T-cell (primary cell): ENCODE measurements around the gene RRP1B. TPM values are rescaled to one million over a fixed set of nuclear protein-coding genes. Genes with fewer than 3 reads are reported as not detected.

Experiments
- ATAC-seq, 4 experiments: fragments of 200-7000 bp in 3 of 4; fragments of 150-1000 bp in 1 of 4; cut with Tn5 transposase; replicated peaks in 1 of 4; 1 replicate in 3 of 4; 2 replicates in 1 of 4; pipeline ENCODE4 v1.10.0; 2021; ENCODE audit warnings: moderate library complexity in 3 of 4, mild to moderate bottlenecking in 2 of 4, moderate number of reproducible peaks in 1 of 4
- CTCF ChIA-PET, 2 donors: fragments of 300-600 bp; sonication (Branson Sonifier 250); formaldehyde crosslinking; loops; one replicate each; lab custom pipeline; 2022; ENCODE audit warnings: antibody characterized with exemption in 2 of 2; lab: Charles Lee
- POLR2A ChIA-PET, 2 donors: fragments of 300-600 bp; sonication (Branson Sonifier 250); formaldehyde crosslinking; loops; one replicate each; lab custom pipeline; 2022; ENCODE audit warnings: antibody characterized with exemption in 2 of 2; lab: Charles Lee
- DNase-seq, 35 experiments: peaks; one replicate each; pipeline versions ENCODE4 v3.0.0 to v3.0.0-alpha.2; 2013 to 2023
- H3K27ac ChIP-seq: one replicate; pipeline ENCODE4 v1.5.1; 2013; ENCODE audit warnings: low read length
- H3K27me3 ChIP-seq, 2 experiments: replicated peaks in 1 of 2; 1 replicate in 1 of 2; 2 replicates in 1 of 2; pipeline versions ENCODE4 v1.6.1 to v1.7.0; 2013; ENCODE audit warnings: low read length in 1 of 2, mixed read lengths in 1 of 2; ENCODE audit not compliant: control insufficient read depth in 2 of 2, insufficient read depth in 2 of 2; ENCODE audit errors: extremely low read depth in 1 of 2
- H3K36me3 ChIP-seq, 2 donors: 1 replicate in 1 of 2; 2 replicates in 1 of 2; pipeline versions ENCODE4 v1.6.1 to v1.7.0; 2013; ENCODE audit warnings: low read length in 1 of 2; ENCODE audit not compliant: control insufficient read depth in 2 of 2, insufficient read depth in 1 of 2; ENCODE audit errors: extremely low read depth in 1 of 2
- H3K4me1 ChIP-seq, 2 experiments: 1 replicate in 1 of 2; 2 replicates in 1 of 2; pipeline versions ENCODE4 v1.6.1 to v1.7.0; 2013; ENCODE audit warnings: low read length in 2 of 2, mixed read lengths in 1 of 2; ENCODE audit not compliant: insufficient read depth in 2 of 2, control insufficient read depth in 1 of 2; ENCODE audit errors: extremely low read depth in 1 of 2
- H3K4me3 ChIP-seq, 2 donors: 1 replicate in 1 of 2; 2 replicates in 1 of 2; pipeline versions ENCODE4 v1.5.1 to v1.7.0; 2013; ENCODE audit warnings: mild to moderate bottlenecking in 2 of 2, low read length in 1 of 2, moderate library complexity in 1 of 2; ENCODE audit not compliant: control insufficient read depth in 1 of 2; ENCODE audit errors: extremely low read depth in 1 of 2
- H3K9me3 ChIP-seq: 2 replicates; pipeline ENCODE4 v1.7.0; 2013
- H3K27ac Mint-ChIP-seq, 2 donors: one replicate each; pipeline ENCODE4 v1.8.0; 2020 to 2021; ENCODE audit warnings: mild to moderate bottlenecking in 2 of 2, mixed read lengths in 2 of 2
- H3K27me3 Mint-ChIP-seq, 2 donors: one replicate each; pipeline ENCODE4 v1.8.0; 2021 to 2022; ENCODE audit warnings: mixed read lengths in 2 of 2
- H3K36me3 Mint-ChIP-seq: one replicate; pipeline ENCODE4 v1.8.0; 2021; ENCODE audit warnings: mixed read lengths
- H3K4me1 Mint-ChIP-seq, 3 donors: one replicate each; pipeline ENCODE4 v1.8.0; 2020 to 2022; ENCODE audit warnings: mixed read lengths in 3 of 3, mild to moderate bottlenecking in 1 of 3
- H3K4me3 Mint-ChIP-seq, 3 donors: one replicate each; pipeline ENCODE4 v1.8.0; 2020 to 2022; ENCODE audit warnings: mild to moderate bottlenecking in 3 of 3, mixed read lengths in 3 of 3, moderate library complexity in 3 of 3
- H3K9me3 Mint-ChIP-seq, 3 donors: one replicate each; pipeline ENCODE4 v1.8.0; 2020 to 2022; ENCODE audit warnings: mixed read lengths in 3 of 3
- WGBS: methylation state at CpG from one replicate; pipeline ENCODE4 v1.1.5; 2013; ENCODE audit warnings: missing lambda C conversion rate; ENCODE audit not compliant: insufficient coverage; 5-methylcytosine and 5-hydroxymethylcytosine counted together
- total RNA-seq, 35 experiments: library from RNA in 6 of 35; stranded (reverse) in 6 of 35; fragments of 120-200 nt in 1 of 35; gene quantifications; one replicate each; pipeline versions ENCODE4 v1.2.1 to v1.2.4 and lab custom pipeline; 2013 to 2026

Gene RRP1B
- total RNA-seq, 5 donors from 2014 or later (not counting 1 experiment from before 2014, with no cell fraction given), result 33.9 to 39.3 (median 37.8) TPM

DNA sequence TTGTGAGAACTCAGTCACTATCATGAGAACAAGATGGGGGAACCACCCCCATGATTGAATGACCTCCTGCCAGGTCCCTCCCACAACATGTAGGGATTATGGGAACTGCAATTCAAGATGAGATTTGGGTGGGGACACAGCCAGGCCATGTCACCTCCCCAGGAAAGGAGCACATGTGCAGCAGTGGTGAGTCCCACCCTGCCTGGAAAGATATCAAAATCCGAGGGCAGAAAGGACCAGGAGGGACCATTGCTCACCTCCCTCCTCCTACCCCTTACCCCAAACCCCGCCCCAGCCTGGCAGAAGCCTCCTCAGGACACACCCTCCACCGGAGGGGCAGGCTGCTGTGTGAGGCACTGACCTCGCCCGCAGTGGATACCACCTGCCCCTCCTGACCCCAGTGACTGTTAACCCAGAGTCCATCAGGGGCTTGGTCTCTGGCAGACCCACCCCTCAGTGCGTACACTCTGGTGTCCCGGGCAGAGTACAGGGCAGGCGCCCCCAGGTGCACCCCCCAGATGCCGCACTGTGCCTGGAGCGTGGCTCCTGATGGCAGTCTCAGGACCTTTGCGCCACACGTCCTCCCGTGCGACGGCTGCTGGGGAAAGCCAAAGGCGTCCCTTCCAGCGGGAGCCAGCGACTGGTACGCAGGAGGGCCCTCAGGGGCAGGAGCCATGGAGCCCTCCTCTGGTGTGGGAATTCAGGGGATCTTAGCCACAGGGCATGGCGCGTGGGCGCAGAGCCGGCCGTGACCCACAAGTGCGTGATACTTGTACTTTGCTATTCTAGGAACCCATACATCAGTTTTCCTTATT lies 80.5 kb downstream of the RRP1B start:
- Histone ChIP-seq H3K4me3 (no peak overlapping the region), H3K36me3 (peaks cover 14 to 20% of the 10 kb centered on the region in 2 donors), H3K27me3 (no peaks in the 10 kb centered on the region), H3K4me1 (peaks cover 0 to 21% of the 10 kb centered on the region in 2 experiments), H3K27ac (no peak overlapping the region), H3K9me3 (no peaks in the 10 kb centered on the region)
- Mint-ChIP-seq H3K4me3 (no peak overlapping the region), H3K9me3 (no peaks in the 10 kb centered on the region), H3K4me1 (peaks cover 2 to 17% (median 16%) of the 10 kb centered on the region in 3 donors), H3K36me3 (peaks cover 6% of the 10 kb centered on the region), H3K27ac (no peak overlapping the region), H3K27me3 (no peaks in the 10 kb centered on the region)
- WGBS, result 92% methylated on average over 12 of the region's 25 CpGs
- DNase-seq (peak in 1 of 35 experiments; percentile 36), ATAC-seq (peak in 1 of 4 experiments; percentile 13)
- CTCF ChIA-PET, result no interaction called here
- POLR2A ChIA-PET, result no interaction called here

DNA sequence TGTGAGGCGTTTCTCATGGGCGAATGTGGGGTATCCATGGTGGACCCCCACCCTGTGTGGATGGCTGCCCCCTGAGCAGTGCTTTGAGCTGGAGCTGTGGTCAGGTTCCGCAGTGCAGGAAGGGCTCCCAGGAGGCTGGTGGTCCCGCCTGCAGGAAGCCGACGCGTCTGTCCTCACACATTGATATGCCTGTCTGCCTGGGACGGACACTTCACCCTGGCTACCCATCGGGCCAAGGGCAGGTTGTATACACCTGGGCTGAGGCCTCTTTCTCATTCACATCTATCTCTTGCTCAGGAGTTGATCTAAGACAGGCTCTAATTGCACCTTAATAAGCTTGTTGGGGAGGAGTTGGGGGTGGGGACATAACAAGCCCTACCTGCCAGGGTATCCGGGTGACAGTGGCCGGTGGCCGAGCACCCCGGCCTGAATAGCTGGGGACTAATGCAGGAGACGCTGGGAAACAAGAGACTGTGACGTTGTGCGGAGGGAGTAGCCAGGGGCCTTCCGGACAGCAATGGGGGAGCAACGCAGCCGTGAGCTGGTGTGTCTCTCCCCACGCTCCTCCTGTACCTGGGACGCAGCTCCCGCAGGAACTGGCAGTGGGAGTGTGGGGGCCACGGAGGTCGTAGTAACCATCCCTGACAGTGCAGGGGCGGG lies 81.3 kb downstream of the RRP1B start:
- H3K27me3 ChIP-seq, result no peaks in the 10 kb centered on the region
- H3K9me3 ChIP-seq, result no peaks in the 10 kb centered on the region
- Mint-ChIP-seq H3K36me3 (peaks cover 10% of the 10 kb centered on the region), H3K9me3 (no peaks in the 10 kb centered on the region), H3K27ac (peak overlapping the region in 1 of 2 donors; percentile 71), H3K4me1 (peaks cover 2 to 14% (median 11%) of the 10 kb centered on the region in 3 donors), H3K4me3 (no peak overlapping the region), H3K27me3 (no peaks in the 10 kb centered on the region)
- peaks cover 0 to 13% of the 10 kb centered on the region in 2 experiments for H3K4me1 ChIP-seq
- peak in 2 of 4 experiments; percentile 31 to 32 for ATAC-seq
- no peak overlapping the region for H3K4me3 ChIP-seq
- 90% methylated on average over 19 of the region's 25 CpGs for WGBS
- no peak overlapping the region for H3K27ac ChIP-seq
- CTCF ChIA-PET, result no interaction called here
- peaks cover 14 to 22% of the 10 kb centered on the region in 2 donors for H3K36me3 ChIP-seq
- peak in 10 of 35 experiments; percentile 25 to 72 (median 36) for DNase-seq
- POLR2A ChIA-PET, result interaction anchor here (0.5 to 0.7 kb wide), 2 partner anchors 43 to 1691 kb away, joined by 3 to 5 read pairs; no protein-coding TSS in a partner anchor

DNA sequence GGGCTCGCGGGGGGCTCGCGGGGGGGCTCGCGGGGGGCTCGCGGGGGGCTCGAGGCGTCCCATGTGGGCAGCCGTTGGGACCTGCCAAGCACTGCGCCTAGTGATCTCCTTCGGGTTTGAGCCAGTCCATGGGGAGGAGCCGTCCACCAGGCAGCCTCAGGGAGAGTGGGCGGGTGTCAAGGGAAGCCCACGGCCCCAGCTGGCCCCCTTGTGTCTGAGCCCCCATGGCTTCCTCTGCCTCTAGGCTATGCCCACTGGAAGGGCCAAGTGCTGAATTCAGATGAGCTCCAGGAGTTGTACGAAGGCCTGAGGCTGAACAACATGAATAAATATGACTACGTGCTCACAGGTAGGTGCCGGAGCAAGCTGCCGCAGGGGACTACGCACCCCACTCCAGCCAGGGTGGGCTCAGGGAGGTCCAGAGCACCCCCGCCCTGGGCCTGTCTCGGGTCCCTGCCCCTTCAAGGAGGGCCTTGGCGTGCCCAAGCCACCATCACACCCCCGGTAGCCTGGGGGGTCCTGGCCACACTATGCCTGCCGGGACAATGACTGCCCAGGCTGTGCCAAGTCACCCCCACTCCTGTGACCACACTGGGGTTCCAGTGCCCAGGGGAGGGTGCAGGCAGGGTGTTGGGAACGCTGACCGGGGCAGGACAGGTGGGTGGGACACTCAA lies 82.2 kb downstream of the RRP1B start:
- peaks cover 0 to 5% of the 10 kb centered on the region in 2 experiments for H3K4me1 ChIP-seq
- Mint-ChIP-seq H3K27me3 (no peaks in the 10 kb centered on the region), H3K4me1 (peaks cover 2 to 14% (median 11%) of the 10 kb centered on the region in 3 donors), H3K27ac (no peak overlapping the region), H3K9me3 (no peaks in the 10 kb centered on the region), H3K36me3 (peaks cover 16% of the 10 kb centered on the region), H3K4me3 (no peak overlapping the region)
- DNase-seq, result no peak
- H3K9me3 ChIP-seq, result no peaks in the 10 kb centered on the region
- no peak overlapping the region for H3K27ac ChIP-seq
- no peaks in the 10 kb centered on the region for H3K27me3 ChIP-seq
- CTCF ChIA-PET, result no interaction called here
- peaks cover 14 to 31% of the 10 kb centered on the region in 2 donors for H3K36me3 ChIP-seq
- POLR2A ChIA-PET, result no interaction called here
- H3K4me3 ChIP-seq, result no peak overlapping the region
- ATAC-seq, result no peak
- WGBS, result 78% methylated on average over 25 of the region's 28 CpGs

DNA sequence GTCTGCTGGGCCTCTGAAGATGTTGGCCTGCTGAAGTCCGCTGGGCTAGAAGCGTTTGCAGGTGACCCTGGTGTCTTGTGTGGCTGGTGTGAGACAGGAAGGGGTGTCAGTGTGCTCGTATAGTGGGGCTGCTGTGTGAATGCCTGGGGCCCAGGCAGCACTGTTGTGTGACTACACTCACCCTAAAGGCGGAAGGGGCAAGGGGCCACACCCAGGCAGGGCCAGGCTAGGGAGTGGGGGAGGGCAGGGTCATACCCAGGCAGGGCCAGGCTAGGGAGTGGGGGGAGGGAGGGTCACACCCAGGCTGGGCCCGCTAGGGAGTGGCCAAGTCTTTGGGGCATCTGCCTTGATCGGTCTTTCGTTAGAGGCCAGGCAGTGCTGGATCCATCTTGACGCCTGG lies 84.6 kb downstream of the RRP1B start:
- ChIA-PET CTCF (no interaction called here), POLR2A (no interaction called here)
- peaks cover 5 to 40% of the 10 kb centered on the region in 2 donors for H3K36me3 ChIP-seq
- peaks cover 2 to 14% (median 11%) of the 10 kb centered on the region in 3 donors for H3K4me1 Mint-ChIP-seq
- no peaks in the 10 kb centered on the region for H3K27me3 ChIP-seq
- H3K9me3 Mint-ChIP-seq, result no peaks in the 10 kb centered on the region
- no peak overlapping the region for H3K4me3 ChIP-seq
- H3K36me3 Mint-ChIP-seq, result peaks cover 13% of the 10 kb centered on the region
- H3K9me3 ChIP-seq, result no peaks in the 10 kb centered on the region
- H3K27ac ChIP-seq, result no peak overlapping the region
- ATAC-seq (no peak), DNase-seq (no peak)
- no peak overlapping the region for H3K4me3 Mint-ChIP-seq
- no peak overlapping the region for H3K27ac Mint-ChIP-seq
- H3K4me1 ChIP-seq, result peaks cover 0 to 5% of the 10 kb centered on the region in 2 experiments
- 94% methylated on average over 8 of the region's 8 CpGs for WGBS
- no peaks in the 10 kb centered on the region for H3K27me3 Mint-ChIP-seq

DNA sequence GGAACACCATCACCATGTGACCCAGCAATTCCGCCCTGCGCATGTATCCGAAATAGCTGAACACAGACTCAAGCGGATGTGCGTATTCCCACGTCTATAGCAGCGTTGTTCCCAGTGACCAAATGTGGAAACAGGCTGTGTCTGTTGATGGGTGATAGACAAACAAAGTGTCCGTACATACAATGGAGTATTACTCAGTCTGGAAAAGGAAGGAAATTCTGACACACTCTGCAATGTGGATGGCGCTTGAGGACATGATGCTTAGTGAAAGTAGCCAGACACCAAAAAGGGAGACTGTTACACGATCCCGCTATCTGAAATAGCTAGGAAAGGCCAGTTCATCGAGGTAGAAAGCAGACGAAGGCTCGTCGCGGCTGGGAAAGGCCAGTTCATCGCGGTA lies 85.4 kb downstream of the RRP1B start:
- H3K36me3 Mint-ChIP-seq, result peaks cover 13% of the 10 kb centered on the region
- no peaks in the 10 kb centered on the region for H3K27me3 Mint-ChIP-seq
- no peaks in the 10 kb centered on the region for H3K9me3 Mint-ChIP-seq
- WGBS, result over 99% methylated on average over 18 of the region's 18 CpGs
- no peak overlapping the region for H3K4me3 Mint-ChIP-seq
- peaks cover 2 to 9% (median 7%) of the 10 kb centered on the region in 3 donors for H3K4me1 Mint-ChIP-seq
- ChIA-PET CTCF (no interaction called here), POLR2A (no interaction called here)
- Histone ChIP-seq H3K4me1 (peaks cover 0 to 8% of the 10 kb centered on the region in 2 experiments), H3K9me3 (no peaks in the 10 kb centered on the region), H3K4me3 (no peak overlapping the region), H3K27ac (no peak overlapping the region), H3K36me3 (peaks cover 5 to 40% of the 10 kb centered on the region in 2 donors), H3K27me3 (no peaks in the 10 kb centered on the region)
- DNase-seq (no peak), ATAC-seq (no peak)
- no peak overlapping the region for H3K27ac Mint-ChIP-seq
